ENCODE data around the gene WDFY3.

DNA sequence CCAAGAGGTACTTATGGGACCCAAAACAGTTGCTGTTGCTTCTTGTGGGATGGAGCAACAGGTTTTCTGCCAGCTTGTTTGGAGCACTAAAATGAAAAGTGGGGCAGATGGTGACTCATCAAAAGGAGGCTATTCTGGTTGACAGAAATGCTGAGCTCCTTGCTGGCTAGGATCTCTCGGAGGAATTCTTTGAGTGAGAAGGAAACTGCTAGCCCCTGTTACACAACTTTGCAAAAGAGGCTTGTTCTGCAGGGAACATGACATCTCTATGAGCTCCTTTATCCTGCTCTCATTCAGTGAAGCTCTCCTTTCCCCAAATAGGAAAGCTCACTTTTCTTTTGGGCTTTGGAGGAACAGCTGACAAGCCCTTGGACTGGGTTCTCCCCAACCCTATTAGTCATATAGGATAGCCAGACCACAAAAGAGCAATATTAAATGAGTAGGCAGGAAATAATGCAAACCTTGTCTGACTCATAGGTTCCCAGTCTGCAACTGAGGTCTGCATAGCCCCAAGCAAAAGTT, 275.3 kb downstream of the WDFY3 start:
- TF ChIP-seq ZNF384 (IDR thresholded peaks at IDR 0.05) (no peak), BHLHE40 (IDR thresholded peaks at IDR 0.05; ENCODE audit: borderline replicate concordance) (no peak), HDGF (IDR thresholded peaks at IDR 0.05; ENCODE audit: borderline replicate concordance) (no peak), FOXA1 (IDR thresholded peaks at IDR 0.05) (no peak), SP1 (IDR thresholded peaks at IDR 0.05) (no peak), FOXM1 (IDR thresholded peaks at IDR 0.05; ENCODE audit: borderline replicate concordance) (no peak), FOXK2 (IDR thresholded peaks at IDR 0.05) (no peak), NFRKB (IDR thresholded peaks at IDR 0.05) (no peak), SUZ12 (IDR thresholded peaks at IDR 0.05) (no peak), ELF4 (IDR thresholded peaks at IDR 0.05) (no peak), TARDBP (IDR thresholded peaks at IDR 0.05) (no peak)
